GM18520 (cell line): ENCODE data around the gene SPTBN5.

Experiments used
- ATAC-seq: cut with Tn5 transposase; IDR thresholded peaks from one replicate; pipeline ENCODE4 v1.9.1; 2021; ENCODE audit not compliant: unreplicated experiment

SPTBN5 gene

DNA sequence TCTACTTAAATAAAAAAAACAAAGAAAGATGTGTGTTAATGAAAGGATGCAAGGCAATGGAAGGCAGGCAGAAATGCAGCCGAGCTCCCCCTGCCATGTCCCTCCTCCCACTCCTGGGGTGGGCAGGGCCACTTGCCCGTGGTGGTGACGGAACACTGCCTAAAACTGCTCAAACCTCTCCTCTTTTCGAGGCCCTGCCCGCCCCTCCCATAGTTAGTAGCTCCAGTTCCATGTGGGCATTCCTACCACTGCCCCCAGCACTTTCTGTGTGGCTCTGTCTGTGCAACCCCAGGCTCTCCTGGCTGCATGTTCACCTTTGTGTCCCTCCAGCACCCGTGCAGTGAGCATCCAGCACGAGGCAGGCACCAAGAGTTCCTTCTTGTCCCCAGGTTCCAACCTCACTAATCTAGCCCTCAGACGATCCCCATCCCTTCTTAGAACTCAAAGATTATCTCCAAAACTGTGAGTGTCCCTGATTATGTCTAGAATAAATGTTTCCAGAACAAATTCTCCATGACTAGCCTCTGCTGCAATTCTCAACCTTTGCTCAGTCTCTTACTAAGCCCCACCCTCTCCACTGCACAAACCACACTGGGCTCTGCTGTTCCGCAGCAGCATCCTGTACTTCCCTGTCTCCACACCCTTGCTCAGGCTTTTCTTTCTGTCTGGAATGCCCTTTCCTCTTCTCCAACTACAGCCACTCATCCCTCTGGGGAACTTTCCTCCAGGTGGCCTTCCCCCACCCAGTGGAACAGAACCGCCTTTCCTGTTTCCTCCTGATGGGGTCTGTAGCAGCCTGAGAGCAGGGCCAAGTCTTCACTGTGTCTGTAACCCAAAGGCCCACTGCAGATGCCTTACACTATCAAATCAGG, 32.6 kb upstream of the SPTBN5 start:
- ATAC-seq: no peak

DNA sequence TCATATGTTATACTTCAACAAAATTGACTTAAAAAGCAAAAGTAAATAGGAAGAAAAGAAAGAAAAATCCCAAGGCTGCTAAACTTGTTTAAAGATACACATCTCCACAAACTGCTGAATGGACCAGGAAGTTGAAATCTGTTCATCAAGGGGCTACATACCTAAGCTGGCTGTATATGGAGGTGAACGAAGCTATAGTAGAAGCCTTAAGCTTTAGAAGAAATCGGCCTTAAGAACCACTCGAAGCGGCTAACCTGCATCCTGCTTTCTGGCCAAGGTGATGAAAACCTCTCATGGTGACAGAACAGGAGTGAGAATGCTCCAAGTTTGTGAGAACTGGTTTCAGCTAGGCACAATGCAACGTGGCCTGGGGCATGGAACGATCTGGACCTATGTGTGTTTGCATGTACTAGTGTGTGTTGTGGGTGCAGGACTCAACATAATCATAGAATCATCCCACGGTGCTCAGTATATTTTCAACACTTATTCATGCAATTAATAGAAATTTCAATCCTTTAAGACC, 31.3 kb upstream of the SPTBN5 start:
- ATAC-seq: no peak

DNA sequence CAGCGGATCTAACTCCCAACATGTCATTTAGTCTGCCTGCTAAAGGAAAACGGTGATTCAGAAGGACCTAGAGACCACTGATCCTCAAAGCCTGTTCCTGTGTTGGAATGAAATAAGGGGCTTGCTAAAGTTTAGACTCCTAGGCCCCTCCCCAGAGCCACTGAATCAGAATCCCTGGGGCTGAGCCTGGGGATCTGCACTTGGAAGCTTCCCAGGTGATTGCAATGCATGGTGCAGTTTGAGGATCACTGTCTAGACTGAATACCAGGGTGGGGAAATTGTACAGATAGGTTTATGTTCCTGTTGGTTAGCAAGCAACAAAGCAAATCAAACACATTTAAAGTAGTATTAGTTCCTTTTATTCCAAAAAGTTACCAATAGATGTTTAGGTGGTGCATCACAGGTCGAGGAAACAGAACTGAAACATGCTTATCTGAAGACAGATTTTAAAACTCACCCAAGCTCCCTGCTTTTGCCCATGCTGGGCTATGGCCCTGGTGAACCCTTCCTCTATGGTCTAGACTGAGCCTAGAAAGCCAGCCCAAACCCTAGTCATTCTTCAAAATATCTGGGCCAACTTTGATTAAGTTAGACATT, 29.6 kb upstream of the SPTBN5 start:
- no peak for ATAC-seq

DNA sequence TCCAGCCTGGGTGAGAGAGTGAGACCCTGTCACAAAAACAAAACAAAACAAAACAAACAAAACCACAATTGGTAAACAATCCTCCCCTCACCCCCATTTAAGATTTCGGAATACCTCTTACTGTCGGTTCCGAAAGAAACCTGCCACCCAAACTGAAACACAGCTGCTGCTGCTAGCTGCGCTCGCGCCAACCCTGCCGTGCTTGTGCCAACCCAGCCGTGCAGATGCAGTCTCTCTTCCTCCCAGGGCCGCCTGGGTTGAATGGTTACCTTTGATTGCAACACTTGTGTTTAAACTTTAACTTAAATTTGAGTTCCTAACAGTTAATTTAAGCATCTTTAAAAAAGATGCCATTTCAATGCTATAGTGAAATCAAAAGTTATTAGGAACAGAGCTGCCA, 28.5 kb upstream of the SPTBN5 start:
- no peak for ATAC-seq

DNA sequence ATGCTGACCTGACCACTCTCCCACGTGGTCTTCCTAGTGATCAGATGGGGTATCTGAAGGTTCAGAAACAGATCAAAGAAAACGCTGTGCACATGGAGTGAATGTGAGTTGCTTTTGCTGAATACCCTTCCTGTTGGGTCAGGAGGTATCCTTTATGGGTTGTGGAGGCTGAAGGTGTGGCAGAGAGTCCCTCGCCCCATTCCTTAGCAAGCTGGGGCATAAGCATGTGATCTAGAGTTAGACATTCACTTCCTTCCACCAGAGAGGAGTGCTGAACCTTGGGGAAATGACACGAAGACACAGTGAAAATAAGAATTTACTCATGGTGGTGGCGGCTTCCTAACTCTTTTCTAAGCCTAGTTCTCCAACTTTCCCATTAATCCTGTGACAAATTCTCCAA, 27.8 kb upstream of the SPTBN5 start:
- ATAC-seq: no peak

DNA sequence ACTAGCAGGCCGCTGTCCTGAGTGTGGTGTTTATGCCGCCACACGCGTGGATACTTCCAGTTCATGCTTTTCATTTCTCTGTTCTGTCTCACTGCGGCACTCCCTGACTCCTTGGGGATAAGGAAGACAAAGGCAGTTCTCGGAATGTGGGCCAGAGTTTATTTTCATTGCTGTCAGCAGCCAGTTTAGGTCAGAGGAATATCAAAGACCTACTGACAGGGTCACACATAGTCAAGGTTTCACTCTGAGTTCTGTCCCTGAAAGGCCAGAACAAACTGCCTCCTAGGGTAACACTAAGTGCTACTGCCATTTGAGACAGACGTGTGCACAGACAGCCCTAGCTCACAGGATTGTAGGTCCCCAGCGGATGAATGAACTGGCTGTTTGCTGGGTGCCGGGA, 27.3 kb upstream of the SPTBN5 start:
- no peak for ATAC-seq

DNA sequence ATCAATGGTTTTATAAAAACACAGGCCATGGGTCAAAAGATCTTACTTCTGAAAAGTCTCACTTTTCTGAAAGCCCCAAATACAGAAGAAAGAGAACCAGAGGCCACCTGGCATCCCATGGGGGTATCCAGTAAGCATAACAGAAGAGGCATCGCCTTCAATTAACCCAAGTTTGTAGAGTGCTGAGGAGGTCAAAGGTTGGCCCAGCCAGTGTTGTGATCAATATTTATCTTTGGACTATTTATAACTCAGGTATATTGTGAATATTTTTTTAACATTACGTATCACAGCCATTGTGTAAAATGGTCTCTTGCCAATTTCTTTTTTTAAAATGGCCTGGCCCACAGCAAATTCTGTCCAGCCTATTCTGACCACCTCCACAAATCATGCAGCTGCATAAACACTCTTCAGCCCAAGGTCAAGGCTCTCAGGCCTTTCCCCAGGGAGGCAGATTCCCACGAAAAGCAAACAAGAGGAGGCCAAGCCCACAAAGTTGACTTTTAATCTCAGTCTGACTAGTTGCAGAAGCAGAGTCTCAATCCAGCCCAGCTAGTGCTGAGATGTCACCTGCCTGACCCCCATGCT, 26.2 kb upstream of the SPTBN5 start:
- no peak for ATAC-seq

DNA sequence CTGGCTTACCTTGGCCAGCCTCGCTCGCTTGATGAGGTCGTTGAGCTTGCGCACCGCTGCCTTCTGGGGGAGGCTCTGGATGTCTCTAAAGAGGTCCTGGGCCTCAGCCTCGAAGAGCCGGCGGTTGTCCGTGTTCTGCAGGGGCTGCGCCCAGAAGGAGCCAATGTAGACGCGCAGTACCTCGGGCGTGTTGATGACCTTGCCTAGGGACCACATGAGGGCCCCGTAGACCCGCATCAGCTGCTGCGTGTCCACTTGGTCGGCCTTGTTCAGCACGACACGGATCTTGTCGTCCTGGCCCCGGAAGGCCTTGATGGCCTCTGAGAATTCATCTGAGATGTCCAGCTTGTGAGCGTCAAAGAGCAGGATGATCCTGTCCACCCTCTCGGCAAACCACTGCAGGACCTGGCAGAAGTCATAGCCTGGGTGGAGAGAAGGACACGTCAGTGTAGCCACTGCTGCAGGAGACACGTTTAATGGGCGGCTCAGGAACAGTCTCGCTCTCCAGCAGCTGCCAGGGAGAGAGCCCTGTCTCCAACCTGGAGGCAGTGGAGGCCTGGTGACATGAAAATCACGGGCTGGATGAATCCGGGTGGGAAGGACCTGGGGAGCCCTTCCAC, 25.5 kb upstream of the SPTBN5 start:
- no peak for ATAC-seq

DNA sequence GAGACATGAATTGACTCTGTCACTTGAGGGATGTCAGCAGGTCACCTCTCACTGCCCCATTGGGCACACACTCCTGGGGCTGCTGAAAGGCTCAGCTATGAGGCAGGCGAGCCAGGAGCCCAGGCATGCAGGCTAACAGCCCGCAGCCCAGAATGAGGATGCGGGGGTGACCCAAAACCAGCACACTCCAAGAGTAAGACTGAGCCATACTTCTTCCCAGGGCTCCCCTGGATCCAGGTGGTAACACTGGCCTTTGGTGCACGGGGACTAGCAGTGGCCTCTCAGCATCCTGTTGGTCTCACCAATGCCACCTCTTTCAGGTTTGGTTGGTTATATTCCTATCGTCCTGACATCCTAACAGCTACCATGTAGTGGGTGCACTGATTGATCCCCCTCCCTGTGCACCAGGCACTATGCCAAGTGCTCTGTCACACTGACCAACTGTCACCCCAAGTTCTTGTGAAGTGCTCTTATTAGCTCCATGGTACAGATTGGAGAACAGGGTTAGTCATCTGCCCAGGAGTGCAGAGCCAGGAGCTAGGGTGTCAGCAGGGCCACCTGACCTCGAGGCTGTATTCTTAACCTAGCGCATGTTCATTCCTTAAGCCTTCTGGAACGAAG, 24.8 kb upstream of the SPTBN5 start:
- ATAC-seq: no peak

DNA sequence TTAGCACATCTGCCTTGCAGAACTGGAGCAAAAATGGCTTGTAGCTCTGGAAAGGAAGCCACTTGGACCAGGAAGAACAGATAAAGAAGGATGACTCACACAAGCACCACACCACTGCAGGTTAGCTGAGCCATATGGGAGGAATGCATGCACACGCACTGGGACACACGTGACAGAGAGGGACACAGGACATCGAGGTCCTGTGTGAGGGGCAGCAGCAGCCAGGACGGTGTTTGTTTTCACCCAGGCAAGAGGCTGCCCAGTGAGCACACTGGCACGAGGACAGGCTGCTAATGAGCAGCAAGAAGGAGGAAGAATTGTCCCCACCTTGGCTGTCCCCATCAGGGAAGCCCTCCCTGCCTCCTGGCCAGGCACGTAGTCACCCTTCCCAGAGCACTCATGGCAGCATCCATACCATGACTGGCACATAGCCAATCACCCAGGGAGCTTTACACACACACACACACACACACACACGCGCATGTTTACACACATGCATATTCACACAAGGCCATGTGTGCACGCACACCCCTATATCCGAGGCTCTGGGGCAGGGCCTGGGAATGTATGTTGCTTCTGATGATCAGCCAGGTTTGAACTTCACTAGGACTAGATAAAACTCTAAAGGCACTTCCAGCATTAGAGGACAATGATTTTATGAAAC, 24.0 kb upstream of the SPTBN5 start:
- no peak for ATAC-seq

DNA sequence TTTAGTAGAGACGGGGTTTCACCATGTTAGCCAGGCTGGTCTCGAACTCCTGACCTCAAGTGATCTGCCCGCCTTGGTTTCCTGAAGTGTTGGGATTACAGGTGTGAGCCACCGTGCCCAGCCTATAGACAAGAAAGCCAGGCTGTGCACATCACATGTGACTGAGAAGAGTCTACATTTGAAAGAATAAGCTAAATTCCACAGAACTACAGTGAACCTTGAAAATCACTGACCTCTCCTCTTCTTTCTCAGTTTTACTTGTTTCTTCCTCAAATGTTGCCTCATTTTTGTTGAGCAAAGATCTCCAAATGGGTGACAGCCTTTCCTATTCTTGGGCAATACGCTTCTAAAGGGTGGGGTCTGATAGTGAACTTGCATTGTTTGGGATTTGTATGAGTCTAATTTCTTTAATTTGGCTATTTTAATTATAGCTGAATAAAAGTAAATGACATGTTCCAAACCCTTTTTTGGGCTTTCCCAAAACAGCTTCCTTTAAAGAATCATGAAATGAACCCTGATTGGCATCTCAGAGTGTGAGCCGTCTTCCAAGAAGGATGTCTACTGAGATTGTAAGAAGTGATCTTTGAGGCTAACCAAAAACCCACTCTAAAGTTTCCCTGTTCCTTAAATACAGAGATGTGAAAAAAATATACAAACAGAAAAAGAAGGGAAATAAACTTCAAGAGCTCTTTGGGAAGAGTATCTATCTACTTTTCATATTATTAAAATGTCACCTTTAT, 21.6 kb upstream of the SPTBN5 start:
- ATAC-seq: no peak

DNA sequence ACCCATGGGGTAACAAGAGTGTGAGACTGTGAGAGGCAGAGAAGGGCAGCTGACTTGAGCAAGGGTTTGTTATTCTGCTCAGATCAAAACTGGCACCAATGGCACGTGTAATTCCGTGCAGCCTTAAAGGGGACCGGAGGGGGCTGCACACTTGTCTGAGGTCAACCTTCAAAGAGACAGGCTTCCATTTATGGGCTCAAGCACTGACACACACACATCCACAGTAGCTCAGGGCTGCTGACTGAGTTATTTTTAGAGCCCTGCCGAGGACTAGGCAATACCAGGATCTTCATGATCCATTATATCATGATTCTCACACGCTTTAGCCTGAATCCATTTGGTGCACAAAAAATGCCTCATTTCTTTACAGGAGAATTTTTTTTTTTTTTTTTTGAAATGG, 20.6 kb upstream of the SPTBN5 start:
- no peak for ATAC-seq

DNA sequence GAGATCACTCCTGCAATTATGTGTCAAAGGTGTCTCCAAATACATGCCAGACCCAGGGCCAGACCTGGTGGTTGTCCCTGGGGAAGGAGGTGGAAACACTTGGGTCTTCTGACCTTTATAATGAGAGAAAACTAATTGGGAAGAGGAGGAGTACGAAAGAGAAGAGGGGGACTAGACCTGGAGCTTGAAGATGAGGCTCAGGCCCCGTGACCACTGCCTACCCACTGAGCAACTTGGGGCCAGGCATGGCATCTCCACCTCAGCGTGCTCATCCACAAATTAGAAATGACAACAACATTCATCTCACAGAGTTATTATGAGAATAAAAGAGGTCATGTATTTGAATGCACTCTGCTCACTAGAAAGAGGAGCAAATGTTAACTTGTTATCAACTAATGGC, 19.4 kb upstream of the SPTBN5 start:
- no peak for ATAC-seq

DNA sequence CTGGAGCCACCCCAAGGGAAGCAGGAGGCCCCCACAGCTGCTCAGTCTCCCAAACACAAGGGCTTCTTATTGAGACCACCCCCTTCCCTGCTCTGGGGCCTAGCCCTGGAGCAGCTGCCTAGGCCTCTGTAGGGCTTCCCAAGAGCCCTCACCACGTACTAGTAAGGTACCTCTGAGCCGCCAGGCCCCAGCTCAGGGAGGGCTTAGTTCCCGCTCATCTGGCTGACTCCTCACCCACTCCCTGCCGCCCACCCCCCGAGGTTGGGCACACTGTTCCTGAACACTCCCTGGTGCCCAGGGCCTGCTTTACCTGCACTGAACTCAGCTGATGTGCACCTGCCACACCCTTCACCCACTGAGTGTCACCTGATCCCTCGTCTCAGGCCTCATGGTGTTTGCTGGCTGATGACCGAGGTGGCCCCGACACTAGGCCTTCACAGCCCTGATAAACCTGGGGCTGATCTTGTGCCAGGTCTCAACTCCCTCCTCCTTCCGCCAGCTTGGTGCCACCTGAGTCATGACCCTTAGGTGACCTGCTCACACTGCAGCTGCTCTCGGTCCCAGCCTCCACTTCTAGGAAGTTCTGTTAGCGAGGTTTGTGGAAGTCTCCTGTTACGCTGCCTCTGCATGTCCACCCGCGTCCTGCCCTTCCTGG, 18.0 kb upstream of the SPTBN5 start:
- no peak for ATAC-seq

DNA sequence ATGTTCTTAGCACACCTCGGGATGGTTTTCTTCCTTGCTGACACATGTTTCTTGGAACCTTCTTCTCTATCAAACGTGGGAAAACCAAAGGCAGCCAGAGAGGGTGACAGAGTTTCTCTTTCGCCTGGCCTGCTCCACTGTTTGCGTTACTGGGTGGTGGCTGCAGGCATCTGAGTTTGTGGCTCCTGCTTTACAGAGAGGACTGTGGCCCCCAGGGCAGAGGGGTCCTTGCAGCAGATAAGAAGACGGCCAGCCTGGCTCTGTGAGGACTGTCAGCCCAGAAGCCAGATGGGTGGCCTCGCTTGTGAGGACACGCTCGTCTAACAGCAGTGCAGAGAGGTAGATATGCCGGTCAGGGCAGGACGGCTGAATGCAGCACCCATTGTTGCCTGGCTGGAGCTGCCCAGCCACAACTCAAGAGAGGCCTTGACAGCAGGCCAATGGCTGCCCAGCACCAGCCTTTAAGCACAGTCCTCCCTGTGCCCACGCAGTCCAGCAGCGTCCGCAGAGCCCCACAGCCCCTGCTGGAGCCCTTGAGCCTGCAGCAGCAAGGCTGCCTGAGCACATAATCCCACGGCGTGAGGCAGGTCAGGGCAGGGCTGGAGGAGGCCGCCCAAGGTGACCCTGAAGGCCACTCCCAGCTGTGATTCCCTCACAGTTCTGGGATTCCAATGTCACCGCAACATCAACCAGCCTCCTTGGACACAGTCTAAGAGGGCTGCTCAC, 15.0 kb upstream of the SPTBN5 start:
- no peak for ATAC-seq

DNA sequence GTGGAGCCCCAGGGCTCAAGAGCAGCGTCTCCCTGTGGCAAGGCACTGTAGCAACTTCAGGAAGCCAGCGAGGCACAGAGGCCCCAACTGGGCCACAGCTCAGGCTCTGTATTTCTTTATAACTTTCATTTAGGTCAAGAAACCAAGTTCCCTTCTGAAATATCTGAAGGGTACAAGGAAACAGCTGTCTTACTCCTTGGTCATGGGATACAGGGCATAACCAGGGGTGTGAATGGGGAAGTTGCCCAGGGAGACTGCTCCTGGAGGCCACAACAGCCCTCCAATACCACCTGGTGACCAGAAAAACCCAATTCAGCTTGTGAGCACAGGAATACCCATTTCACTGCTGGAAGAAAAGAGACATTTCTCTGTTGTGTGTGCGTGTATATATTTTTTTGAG, 13.3 kb upstream of the SPTBN5 start:
- ATAC-seq: no peak

DNA sequence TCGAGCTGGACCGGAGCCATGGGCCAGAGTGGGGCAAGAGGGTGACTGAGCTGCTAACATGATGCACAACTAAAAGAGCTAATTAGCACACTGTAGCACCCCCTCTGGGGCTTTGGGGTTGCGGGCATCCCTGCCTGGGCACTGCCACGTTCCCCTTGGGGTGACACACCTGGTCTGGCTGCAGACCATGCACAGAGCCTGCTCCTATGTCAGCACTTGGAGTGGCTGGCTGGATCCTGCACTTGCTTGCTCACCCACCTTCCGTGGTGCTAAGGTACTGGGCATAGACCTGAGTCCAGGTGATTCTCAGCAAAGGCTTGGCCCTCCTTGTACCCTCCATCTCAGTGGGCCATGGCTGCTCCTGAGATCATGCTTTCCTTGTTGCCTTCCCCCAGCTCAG, 12.8 kb upstream of the SPTBN5 start:
- no peak for ATAC-seq

DNA sequence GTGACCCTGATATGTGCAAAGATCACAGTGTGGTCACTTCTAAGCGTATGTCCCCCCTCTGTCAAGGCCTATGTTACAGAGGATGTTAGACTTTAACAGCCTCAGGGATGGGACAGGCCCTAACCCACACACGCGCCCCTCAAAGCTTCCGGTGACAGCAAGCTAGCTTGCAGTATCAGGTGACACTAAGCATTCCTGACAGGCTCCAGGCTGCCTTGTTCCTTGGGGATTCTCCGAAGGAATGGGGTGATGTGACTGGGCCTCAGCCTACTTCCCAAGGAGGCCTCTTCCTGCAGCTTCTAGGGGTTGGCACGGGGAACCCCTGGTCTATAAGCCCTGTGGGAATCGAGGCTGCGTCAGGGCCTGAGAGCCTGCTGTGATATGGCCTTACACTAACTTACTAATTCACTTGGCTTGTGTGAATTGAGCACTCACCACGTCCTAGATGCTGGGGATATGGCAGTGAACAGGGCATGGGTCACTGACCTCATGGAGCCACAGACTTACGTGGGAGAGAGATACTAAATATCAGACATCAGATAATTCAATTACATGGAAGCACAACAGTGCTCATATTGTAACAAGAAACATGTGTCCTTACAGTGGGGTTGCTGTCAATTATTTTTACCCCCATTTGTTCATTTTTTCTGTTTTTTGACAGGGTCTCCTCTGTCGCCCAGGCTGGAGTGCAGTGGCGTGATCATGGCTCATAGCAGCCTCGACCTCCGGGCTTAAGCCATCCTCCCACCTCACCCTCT, 11.4 kb upstream of the SPTBN5 start:
- no peak for ATAC-seq
